Putamen (tissue), 1 donor: ENCODE results near the gene ICA1.
A peak's percentile ranks its signal among the peaks of the same experiment; 100 is the strongest.

Source experiments
- DNase-seq: peaks from one replicate; pipeline ENCODE4 v3.0.0-alpha.2; 2016; ENCODE audit warnings: low spot score

ICA1 gene

DNA sequence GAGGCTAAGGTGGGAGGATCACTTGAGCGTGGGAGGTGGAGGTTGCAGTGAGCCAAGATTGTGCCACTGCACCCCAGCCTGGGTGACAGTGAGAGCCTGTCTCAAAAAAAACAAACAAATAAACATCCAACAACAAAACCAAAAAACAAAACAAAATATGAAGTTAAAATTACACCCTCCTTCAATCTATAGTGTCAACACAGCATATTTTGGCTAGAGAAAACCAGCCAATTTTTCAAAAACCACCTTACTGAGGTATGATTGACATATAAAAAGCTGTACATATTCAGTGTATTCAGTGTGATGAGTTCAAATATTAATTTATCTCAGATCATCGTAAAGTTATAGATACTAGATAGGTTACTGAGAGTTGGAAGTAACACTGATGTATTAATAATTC lies 102.4 kb downstream of the ICA1 start:
- DNase-seq: no peak

DNA sequence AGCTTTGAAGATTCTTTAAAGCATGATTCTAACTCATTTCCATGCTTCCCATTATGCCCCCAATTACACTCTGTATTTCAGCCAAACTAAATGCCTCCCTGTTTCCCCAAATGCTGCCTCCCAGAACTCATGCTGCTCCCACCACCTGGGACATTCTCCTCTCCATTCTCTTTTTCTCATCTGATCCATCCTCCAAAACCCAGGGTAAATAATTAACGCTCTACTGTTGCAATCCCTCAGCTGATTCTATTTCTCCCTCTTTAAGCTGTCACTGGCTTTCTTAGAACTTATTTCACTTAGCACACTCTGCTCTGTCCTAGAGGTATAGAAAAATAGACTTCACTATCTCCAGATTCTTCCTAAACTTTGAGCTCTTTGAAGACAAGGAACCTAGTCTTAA lies 104.7 kb downstream of the ICA1 start:
- DNase-seq: no peak

DNA sequence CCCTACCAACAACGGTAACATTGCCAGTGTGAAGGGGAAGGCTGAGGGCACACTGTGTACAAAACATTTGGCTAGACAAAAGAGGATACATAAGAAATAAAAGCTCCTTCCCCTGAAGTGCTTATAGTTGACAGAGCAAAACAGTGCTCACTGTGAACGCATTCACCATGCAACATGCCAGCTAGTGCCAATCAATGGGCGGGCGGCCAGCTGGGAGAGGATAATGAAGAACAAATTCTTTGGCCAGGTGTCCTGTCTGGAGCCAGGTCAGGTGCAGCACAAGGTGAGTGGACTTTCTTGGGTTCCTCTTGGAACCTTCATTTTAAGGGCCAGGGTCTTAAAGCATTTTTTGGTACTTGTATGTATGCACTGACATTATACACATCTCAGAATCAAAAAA lies 106.1 kb downstream of the ICA1 start:
- DNase-seq: no peak

DNA sequence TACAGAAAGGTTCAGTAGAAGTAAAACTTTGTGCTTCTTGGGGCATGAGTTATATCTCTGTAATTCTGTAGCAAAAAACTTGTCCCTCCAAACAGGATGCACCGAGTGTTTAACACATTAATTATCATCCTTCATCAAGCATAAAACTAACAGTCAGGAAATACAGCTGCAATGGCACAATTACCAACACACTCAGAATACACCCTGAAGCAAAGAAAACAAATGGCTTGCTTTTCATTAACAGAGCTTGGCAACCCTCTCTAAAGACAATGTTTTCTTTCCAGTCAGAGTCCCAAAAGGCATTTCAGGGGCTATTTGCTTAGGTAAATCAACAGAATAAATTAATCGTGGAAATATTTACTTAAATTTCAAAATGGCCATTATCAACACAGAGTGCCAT lies 107.7 kb downstream of the ICA1 start:
- DNase-seq: no peak

DNA sequence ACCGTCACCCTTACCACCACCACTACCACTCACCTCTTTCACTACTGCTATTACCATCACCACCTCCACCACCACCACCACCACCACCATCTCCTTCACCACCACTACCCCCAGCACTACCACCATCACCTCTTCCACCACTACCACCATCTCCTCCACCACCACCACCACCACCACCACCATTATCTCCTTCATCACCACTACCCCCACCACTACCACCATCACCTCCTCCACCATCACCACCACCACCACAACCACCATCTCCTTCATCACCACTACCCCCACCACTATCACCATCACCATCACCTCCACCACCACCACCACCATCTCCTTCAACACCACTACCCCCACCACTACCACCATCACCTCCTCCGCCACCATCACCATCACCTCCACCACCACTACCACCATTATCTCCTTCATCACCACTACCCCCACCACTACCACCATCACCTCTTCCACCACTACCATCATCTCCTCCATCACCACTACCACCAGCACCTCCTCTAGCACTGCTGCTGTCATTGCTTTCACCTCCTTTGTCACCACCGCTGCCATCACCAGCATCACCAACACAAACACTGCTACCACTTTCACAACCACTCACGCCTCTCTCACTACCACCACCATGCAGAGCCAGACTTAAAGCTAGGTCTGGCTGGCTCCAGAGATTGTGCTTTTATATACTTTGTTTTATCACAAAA lies 109.3 kb downstream of the ICA1 start:
- no peak for DNase-seq

DNA sequence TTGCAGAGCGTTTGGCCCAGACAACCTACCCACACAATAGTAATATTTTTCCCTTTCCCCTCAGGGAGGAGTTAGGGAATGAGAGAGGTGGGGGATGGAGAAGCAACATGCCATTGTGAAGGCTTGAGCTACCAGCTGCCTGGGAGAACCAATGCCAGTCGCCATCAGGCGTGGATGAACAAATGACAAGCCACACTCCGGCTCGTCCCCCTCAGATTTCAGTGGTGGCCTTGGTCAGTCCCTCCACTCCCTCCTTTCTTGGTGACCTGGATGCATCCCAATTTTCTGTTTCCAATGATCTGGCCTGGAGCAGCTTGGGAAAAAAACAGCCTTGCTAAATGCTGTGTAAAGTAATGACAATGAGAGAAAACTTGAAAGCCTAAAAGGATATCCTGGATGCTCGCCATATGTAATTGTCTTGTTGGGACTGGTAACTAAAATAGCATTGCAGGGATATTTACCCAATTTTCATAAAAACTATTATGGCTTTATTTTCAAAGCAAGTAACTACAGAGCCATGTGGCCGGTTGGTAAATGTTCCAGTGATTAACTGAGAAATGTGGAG lies 110.7 kb downstream of the ICA1 start:
- no peak for DNase-seq

DNA sequence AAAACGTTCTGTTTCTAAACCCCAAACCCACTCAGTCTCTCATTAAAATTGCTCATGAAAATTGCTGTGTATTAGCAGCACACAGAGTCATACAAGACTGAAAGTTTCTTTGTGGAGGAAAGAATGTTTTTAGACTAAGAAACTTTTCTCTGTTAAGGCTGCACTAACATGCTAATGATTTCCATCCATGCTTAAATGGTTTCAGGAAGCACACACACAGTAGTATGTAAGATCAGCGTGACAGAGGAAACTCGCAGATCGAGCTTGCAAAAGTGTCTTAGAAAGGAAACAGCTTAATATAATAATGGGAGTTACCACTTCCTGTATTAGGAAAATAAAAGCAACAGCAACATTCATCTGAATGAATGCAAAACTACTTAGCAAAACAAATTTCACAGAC lies 112.7 kb downstream of the ICA1 start:
- no peak for DNase-seq

DNA sequence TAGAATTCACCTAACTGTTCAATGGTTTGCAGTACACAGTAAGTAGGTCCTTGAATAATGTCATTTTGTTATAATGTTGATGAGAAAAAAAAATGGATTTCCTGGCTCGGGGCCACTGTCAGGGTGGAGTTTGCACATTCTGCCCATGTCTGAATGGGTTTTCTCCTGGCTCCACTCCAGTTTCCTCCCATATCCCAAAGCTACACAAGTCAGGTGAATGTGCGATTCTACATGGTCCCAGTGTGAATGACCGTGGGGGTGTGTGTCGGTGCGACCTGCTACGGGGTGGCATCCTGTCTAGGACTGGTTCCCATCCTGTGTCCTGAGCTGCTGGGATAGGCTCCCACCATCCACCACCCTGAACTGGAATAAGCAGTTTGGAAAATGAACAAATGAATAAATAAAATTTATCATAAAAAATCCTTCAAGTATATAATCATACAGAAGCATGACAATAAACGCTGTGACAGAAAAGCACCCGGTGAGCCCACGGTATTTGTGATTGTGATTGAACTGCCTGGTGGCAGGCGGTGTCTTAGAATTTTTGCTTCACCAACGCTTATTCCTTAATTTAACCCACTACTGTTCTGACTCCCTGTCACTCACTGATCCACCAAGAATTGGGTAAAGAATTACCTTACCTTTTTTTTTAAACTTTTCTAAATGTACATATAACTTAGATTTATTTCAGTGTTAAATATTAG lies 114.1 kb downstream of the ICA1 start:
- peak; percentile 50 for DNase-seq

DNA sequence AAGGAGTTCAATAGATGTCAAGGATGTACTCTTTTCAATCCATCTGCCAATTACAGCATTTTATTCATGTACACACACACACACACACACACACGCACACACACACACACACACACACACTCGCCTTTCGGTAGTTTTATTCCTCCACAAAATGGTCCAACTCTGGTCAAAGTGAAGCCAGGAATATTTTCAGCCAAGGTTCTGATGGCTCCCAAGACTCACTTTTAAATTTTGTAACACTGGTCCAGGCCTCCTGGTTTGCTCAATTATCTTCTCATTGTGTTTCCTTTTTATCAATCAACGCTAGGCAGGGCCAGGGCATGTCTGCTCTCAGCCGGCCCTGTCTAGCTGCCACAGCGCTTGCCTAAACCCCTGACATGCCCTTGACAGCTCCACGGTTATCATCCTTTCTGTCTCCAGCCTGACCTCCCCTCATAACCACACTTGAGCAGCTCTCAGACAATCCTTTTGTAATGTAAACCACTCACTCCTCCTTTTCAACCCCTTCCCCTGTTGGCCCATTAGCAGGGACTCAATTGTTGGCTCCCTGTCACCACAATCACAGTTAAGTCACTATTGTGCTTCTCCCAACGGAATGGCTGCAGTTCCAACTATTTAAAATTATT lies 115.1 kb downstream of the ICA1 start:
- no peak for DNase-seq

DNA sequence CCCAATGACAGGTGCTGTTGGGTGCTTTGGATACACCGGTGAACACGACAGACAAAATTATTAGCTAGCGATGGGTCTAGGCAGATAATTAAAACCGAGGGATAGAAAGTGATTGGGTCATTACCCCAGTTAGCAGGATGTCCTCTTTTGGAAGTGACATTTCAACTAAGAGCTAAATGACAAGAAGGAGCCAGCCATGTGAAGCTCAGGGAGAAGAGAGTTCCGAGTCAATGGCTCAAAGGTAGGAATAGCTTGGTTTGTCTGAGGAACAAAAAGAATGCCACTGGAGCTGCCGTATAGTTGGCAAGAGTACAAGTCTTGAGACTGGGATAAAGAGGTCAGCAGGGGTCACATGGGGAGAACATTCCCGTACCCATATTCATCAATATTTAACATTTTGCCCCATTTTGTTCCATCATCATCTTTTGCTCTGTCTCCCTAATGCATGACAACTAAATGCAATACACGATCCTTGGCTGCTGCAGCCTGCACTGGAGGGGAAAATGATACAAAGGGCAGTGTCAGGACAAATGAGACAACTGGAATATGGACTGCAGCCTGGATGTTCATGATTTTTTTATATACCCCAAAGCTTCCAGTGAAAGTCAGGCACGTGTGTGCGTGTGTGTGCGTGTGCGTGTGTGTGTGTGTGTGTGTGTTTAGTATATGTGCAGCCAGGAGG lies 115.7 kb downstream of the ICA1 start:
- no peak for DNase-seq

DNA sequence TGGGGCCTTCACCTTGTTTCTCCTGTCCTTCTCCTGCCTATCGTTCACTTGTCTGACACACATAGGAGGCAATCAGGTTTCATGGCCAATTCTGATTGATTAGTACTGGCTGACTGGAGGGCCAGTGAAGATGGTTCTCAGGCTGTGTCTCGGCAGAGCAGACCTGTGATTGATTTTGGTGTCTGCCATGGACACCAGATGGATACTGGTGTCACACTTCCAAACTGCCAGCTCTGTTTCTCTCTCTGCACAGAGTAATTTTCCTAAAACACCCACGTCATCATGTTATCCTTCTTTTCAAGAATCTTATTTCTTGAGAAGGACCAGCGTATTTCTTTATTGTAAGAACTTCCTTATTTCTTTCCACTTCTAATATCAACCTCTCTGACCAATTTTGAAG lies 117.1 kb downstream of the ICA1 start:
- DNase-seq: no peak

DNA sequence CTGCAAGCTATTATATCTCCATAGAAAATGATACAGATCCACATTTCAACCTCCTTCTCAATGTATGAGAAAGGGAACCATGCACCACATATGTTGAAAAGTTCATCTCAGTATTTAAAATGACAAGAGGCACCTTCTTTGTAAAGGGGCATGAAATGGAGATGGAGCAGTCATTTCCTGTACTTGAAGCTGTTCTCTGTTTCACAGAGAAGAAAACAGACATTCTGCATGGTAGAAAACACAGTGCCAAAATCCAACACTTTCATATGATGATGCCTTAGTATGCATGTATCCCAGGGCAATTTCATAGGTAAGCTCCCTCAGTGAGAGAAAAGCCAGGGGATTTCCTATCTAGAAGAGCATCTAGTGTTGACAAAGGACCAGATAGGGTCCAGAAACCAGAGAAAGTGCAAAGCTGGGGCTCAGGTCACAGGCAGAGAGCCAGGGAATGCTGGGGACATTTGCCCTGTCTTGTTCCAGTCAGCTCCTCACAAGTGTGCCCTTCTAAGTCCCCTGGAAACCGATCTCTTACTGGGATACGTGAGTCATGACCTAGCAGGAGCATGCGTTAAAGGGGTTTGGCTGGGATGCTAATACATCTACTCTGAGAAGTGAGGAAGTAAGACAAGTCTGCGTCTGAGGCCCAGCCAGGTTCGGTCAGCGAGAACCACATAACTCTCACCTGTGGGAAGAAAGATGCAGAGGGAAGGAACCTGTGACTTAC lies 118.7 kb downstream of the ICA1 start:
- no peak for DNase-seq

DNA sequence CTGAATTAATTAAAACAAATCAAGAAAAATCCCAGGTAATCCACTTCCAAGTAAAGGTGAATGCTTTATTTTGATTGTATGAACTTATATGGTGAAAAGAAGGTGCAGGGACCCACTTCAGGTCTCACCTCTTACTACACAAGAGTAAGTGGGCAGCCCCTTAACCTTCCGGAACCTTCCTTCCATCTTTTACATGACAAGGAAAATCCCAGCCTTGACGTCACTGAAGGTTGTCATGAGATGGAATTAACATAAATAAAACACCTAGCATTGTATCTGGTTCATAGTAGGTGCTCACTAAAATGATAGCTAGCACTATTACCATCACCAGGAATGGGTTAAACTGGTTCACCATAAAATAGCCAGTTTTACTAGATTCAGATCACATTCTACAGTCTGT lies 119.5 kb downstream of the ICA1 start:
- DNase-seq: no peak

DNA sequence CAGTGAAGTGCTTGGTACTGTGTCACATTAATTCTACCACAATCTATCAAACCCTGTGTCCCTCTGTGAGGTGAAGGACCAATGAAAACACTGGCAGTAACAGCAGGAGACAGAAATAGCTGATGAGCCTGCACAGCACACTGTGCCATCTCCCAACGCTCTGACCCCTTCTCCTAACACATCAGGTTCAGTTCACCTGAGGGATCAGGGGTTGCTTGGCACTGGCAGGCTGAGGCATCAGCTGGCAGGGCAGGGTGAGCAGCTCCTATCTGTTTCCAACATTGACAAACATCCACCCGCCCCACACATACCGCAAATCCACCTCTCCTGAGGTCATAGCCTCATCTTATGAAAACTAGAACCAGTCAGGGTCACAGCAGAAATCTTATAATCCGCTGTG lies 120.9 kb downstream of the ICA1 start:
- no peak for DNase-seq

DNA sequence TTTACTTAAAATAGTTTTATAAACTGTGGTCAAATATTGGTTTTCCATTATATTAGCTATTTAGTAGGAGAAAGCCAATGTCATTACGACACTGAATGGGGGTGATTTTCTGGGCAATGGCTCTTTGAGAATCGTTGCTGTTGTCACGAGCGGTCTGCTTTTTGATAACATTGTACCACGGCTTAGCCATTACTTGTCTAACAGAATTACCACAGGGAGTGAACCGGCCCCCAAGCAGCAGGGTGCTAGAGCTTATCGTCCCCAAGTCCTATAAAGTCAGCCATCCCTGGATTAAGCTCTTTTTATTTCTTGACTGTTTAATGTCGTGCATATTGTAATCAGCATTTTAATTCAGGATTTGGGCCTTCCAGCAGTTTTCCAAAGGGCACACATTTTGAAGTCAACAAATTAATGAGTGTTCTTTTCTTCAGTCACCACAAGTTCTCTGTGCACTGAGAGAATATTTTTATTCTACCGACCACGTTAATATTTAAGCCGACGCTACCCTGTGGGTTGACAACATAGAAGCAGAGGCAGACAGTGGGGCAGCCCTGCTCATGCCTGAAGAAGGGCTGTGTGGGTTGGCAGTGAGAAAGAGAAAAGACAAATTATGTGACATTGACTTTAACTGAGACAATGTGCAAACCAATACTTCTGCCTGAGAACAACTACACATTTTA lies 125.8 kb downstream of the ICA1 start:
- no peak for DNase-seq

DNA sequence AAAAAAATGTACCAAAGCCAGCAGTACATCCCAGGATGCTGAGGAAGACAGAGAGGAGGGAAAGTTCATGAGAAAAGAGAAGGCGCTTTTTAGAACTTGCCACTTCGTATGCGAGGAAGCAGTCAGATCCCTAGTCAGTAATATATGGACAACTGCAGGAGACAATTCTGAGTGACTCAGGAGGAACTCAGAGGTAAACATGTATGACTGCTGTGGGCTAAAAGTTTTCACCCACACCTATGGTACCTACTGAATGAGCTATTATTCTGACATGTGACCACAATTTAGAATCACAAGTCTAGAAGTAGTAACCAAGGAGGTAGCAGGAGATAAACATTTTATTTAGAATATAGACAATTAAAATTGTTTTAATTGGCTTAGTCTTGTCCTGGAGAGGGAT lies 126.5 kb downstream of the ICA1 start:
- DNase-seq: no peak

DNA sequence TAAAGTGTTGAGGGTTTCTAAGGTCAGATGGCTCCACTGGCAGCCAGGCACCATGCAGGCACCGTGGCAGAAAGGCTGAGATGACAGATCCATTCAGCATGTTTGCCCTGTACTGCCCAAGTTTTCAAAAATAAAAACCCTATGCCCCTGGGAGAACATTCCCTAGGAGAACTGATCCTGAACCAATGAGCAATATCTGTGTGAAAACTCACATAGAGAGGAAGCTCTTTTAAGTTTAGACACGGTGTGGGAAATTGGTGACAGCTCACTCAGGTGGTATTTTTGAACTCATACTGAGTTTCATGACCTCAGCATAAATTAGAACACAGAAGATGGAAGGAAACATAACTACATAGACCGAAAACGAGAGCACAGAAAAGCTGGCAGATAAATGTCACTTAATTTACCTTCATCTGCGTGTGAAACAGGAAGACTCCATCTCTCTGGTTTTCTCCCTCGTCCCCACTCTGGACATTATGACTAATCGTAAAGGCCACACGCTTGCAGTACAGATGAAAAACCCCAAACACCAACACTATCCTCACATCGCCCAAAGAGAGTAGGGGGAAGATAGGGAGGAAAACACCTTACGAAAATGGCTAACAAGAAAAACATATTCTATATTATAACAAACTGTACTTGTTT lies 127.8 kb downstream of the ICA1 start:
- no peak for DNase-seq

DNA sequence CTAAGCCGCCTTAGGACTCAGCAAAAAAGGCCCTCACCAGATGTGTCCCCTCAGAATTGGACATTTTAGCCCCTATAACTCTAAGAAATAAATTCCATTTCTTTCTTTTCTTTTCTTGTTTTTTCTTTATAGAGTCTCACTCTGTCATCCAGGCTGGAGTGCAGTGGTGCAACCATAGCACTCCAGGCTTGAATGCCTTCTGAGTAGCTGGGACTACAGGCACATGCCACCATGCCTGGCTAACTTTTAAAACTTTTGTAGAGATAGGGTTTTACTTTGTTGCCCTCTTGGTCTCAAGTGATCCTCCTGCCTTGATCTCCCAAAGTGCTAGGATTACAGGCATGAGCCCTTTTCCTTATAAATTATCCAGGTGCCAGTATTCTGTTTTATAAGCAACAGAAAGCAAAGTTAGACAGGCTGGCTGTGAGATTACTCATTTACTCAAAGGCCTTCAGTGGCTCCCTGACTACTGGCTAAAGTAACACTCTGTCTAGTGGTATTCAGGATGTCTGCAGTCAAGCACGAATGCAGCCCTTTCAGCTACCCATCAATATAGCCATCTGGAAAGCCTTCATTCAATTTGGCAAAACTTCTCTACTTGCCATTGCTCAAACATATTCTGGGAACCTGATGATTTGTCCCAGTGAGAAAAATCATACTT lies 128.6 kb downstream of the ICA1 start:
- no peak for DNase-seq

DNA sequence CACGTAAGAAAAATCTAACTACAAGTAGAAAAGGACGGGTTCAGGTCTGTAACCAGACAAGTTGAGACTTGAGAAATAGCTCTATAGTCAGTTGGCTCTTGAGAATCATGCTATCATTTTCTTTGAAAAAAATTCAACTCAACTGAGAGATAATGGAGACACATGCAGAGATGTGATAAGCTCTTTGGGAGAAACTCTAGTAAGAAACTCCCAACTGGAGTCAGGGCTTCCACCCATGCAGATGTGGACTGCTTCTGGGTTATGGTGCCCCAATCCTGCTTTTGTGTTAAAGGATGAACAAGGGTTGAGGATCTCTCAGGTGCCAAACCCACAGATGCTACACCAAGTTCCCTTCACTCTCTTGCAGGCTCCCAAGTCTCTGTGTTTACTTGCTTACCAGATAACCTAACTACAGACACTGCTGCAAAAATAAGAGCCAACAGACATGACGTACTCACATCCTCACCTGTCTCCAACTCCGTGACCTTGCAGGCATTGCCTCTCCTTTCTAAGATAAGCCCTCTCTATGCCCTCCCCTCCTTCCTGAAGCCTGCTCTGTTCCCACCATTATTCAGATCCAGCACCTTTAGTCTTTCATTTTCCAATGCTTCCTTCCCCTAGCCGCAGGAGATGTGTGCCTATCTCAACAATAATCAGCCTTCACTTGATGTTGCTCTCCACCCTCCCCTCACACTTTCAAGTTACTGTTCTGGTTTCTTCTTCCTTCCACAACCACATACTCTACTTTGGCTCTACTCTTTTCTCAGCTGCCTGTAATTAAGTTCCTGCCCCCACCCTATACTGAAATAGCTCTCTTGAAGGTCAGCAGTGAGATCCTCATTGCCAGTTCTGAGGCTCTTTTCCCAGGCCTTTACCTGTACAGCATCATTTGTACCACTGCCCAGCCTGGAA lies 130.0 kb downstream of the ICA1 start:
- DNase-seq: no peak
